ENCODE results near the gene TNFAIP1.
A peak's percentile ranks its signal among the peaks of the same experiment; 100 is the strongest.
"Not testable (repeated sequence)": the region's sequence is repeated elsewhere in the genome, so short reads cannot be mapped to it uniquely, and the experiment has no call there.

Gene TNFAIP1, protein sequence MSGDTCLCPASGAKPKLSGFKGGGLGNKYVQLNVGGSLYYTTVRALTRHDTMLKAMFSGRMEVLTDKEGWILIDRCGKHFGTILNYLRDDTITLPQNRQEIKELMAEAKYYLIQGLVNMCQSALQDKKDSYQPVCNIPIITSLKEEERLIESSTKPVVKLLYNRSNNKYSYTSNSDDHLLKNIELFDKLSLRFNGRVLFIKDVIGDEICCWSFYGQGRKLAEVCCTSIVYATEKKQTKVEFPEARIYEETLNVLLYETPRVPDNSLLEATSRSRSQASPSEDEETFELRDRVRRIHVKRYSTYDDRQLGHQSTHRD

DNA sequence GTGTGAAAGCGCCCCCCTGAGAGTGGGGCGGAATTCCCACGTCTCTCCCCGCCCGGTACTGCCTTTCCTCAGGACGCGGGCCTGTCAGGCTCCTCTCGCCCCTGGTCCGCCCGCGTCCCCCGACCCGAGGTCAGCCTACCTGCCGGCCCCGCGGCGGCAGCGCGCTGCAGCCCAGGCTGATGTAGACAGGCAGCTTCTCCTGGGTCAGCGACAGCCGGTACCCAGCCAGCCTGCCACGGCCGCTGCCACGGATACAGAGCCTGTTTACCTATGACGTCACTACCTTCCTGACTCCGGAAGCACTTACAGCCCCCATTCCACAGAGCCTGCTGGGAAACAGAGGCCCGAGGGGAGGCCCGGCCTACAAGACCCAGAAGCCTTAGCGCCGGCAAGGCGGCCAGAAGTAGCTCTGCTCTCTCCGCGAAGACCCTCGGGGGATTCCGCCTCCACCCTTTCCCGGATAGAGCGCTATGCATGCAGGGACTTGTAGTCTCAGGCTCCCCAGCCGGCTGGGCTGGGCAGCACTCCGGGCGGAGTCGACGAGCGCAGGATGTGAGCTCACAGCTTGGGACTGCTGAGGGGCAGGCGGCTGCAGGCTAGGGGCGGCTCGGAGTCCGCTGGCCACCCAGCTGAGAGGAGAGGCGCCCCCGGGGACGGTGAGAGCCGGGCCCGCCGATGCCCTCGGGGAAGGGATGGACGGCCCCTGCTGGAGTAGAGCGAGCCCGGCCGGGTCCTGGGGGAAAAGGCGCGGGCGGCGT, at the start of gene TNFAIP1, which contains the start of gene IFT20:
Gene TNFAIP1 (plus strand): TSS at position 561 of the 758 bp plus-strand sequence. CDS start 3,761 bp downstream, outside the sequence.
Gene IFT20 (minus strand): TSS at position 272 of the 758 bp plus-strand sequence. CDS start 3,487 bp downstream, outside the sequence.
- peak; percentile 89 for DNase-seq

DNA sequence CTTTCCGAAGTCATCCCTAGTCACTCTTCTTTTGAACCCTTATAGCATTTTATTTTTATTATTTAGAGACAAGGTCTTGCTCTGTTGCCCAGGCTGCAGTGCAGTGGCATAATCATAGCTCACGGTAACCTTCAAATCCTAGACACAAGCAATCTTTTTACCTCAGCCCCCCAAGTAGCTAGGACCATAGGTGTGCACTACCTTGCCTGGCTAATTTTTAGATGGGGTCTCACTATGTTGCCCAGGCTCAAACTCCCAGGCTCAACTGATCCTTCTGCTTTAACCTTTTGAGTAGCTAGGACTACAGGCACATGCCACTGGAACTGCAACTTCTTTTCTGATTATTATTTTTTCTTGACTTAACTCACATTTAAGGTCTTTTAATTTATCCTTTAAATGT, 49.6 kb upstream of the TNFAIP1 start:
- DNase-seq: no peak

DNA sequence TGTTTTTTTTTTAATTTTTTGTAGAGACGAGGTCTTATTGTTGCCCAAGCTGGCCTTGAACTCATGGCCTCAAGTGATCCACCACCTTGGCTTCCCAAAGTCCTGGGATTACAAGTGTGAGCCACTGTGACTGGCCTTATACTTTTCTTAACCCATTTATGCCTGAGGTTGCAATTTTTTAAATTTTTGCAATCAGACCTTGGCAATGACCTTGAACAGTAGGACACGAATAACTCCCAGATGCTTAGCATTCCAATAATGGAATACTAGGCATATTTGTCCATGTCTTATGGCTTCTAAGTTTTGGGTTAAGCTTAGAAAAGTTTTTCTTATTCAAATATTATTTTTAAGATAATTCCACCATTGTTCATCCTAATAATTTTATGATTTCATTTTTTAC, 44.9 kb upstream of the TNFAIP1 start:
- no peak for DNase-seq

DNA sequence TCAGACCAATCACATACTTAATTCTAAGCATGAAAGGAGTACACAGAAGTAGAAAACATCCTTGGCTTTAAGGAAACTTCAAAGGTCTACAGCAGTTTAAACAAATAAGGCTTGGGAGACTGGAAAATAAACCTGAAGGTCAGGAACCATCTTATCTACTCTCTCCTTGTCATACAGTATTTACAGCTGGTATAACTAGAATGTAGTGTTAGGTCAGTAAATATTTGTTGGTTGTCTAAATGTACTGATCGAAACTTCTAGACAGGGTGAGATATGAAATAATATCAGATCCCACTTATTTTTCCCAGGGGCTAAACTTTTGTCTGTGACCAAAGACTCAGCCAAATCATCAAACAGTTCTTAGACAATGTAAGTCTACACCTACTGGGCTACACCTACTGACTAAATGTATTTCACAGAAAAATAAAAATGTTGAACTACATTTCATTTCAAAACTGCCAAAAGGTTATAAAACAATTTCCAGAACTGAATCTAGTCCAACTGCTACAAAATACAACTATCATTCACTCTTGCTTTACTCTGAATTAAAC, 43.7 kb upstream of the TNFAIP1 start:
- no peak for DNase-seq

DNA sequence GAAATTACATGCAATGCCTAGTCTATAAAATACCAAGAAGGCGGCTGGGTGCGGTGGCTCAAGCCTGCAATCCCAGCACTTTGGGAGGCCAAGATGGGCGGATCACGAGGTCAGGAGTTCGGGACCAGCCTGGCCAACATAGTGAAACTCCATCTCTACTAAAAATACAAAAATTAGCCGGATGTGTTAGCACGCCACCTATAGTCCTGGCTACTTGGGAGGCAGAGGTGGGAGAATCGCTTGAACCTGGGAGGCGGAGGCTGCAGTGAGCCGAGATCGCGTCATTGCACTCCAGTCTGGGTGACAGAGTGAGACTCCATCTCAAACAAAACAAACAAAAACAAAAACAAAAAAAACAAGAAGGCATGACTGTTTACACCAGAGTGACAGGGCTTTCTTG, 42.7 kb upstream of the TNFAIP1 start:
- DNase-seq: not testable (repeated sequence)

DNA sequence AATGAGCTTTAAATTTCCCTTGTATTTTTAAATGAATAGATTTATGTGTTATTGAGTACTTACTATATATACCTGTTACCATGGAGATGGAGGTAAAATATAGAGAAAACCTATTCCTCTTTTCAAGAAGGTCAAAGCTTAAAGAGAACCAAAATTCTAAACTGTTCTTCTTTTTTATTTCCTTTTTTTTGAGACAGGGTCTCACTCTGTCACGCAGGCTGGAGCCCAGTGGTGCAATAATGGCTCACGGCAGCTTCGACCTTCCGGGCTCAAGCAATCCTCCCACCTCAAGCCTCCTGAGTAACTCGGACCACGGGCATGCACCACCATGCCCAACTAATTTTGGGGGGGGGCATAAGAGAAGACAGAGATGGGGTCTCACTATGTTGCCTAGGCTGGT, 41.6 kb upstream of the TNFAIP1 start:
- no peak for DNase-seq

DNA sequence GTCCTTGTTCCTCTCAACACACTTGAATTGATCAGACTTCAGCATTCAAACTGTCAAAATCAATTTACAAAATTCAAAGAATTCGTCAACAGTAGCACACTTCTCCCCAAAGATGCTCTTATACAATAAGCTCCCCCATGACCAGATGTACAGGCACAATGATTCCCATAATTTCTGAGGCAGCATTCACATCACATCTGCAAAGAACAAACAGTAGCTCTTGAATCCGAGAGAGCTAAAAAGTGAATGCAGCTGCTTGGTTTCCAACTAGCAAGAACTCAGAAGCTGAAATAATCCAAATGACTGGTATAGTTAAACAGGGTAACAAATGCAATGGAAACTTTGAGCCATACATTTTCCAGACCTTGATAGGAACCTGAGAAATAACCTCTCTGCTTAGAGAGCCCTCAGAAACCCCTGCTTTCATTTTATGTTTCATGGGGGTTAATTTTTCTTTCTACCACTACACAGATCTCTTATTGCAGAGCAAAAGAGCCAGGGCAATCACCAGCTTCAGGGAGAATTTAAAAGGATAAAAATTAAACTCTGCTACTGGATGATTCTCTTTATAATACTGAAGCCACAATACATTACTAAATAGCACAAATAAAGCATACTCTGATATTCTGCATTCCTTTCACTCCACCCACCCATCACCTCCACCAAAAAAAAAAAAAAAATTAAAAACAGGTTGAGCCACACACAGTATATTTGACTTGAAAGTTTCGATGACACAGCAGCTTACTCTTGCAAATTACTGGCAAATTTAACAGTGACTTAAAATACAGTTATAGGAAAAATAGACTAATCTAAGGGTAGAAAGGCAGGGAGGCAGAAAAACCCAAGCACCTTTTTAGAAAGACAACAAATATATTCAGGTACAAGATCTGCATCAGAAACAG, 39.6 kb upstream of the TNFAIP1 start:
- no peak for DNase-seq

DNA sequence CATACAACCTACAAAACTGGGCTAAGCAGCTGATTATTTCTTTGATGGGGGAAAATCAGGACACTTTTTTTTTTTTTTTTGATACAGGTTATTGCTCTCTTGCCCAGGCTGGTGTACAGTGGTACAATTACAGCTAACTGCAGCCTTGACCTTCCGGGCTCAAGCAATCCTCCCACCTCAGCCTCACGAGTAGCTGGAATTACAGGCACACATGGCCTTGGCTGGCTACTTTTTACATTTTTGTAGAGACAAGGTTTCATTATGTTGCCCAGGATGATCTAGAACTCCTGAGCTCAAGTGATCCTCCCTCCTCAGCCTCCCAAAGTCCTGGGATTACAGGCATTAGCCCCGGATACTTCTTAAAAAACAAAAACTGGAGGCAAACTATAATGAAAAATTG, 37.1 kb upstream of the TNFAIP1 start:
- DNase-seq: no peak

DNA sequence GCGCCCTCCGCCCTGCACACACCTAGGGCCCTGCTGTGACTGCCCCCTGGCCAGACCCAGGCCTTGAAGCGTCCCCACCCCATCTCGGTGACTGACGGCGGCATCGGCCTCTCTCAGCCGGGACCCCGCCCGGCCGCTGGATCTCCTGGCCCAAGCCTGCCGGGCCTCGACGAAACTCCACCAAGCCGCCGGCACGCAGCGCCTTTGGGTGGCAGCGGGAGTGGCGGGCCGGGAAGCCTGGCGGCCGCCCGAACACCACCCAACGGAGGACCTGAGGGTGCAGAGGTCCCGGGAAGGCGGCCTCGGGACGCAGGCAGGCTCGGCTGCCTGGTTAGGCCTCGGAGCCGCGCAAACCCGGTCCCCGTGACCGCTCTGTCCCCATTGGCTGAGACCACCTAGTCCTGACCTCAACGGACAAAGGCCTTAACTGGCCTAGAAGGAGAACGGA, 28.6 kb upstream of the TNFAIP1 start:
- DNase-seq: no peak

DNA sequence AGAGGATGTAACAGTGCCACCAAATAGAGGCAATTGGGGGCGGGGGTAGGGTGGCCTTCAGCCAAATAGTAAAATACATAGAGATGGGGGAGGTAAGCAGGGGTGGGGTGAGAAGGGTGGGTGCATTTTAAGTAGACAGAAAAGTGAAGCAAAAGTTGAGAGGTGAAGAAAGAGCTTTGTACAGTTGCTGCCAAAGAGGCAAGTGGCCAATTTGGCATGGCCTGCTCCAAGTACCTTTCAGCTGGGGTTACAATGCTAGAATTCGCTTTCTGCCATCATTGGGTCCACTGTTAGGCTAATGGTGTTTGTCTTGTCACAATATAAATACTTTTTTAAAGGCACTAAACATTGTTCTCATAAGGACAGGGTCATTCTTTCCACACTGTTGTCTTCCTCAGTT, 21.7 kb upstream of the TNFAIP1 start:
- no peak for DNase-seq

DNA sequence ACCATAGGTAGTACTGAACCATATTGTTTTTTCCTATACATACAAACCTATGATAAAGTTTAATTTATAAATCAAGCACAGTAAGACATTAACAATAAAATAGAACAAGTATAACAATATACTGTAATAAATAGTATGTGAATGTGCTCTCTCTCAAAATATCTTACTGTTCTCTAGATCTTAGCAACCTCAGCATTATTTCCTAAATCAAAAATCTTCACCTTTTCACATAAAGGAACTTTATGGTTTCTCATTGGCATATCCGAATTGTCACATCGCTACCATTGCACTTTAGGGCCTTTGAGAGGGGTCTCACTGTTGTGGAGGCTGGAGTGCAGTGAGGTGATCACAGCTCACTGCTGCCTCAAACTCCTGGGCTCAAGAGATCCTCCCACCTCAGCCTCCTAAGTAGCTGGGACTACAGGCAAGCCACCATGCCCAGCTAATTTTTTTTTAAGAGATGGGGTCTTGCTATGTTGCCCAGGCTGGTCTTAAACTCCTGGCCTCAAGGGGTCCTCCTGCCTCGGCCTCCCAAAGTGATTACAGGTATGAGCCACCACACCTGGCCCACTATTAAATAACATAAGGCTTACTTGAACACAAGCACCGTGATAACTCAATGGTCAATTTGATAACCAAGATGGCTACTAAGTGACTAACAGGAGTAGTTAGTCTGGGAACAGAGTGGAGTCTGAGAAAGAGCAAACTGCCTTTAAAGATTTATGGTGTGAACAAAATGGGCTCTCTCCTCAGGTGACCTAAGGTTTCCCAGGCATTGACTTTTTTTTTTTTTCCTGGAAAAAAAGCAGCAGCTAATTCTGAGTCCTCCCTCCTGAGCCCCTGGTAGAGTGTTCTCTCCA, 19.5 kb upstream of the TNFAIP1 start:
- no peak for DNase-seq

DNA sequence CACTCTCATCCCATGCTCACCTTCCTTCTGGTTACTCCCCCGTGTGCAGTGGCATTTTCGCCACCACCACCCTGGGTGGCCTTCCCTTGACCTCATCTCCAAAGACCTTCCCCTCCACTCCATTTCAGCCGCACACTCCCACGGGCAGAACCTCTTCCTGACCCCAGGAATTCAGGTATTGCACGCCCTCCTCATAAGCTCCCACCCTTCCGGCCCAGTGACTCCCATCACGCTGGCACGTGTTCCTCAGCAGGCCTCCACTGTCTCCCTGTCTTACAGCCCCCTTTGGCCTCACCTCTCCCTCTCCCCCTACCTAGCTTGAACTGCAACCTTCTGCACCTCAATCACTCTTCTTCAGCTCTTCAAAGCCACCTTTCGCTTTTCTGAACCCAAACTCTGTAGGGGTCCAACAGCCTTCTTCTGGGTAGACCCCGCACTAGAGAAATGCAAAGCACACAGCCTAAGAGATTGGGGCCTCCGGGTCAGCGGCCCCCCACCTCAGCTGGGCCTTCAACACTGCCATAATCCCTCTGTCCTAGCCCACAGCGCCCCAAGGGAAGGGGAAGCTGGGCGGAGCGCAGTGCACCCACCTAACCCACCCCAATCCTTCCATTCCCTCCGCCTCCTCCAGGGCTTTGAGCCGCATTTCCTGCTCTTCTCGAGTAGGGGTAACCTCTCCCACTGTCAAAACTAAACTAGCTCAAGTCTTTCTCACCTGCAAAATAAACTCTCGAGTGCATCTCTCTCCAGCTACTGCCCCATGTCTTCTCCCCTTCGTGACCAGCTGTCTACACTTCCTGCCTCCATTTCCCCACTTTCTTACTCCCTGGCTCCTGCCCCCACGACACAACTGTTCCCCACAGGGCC, 18.2 kb upstream of the TNFAIP1 start:
- no peak for DNase-seq

DNA sequence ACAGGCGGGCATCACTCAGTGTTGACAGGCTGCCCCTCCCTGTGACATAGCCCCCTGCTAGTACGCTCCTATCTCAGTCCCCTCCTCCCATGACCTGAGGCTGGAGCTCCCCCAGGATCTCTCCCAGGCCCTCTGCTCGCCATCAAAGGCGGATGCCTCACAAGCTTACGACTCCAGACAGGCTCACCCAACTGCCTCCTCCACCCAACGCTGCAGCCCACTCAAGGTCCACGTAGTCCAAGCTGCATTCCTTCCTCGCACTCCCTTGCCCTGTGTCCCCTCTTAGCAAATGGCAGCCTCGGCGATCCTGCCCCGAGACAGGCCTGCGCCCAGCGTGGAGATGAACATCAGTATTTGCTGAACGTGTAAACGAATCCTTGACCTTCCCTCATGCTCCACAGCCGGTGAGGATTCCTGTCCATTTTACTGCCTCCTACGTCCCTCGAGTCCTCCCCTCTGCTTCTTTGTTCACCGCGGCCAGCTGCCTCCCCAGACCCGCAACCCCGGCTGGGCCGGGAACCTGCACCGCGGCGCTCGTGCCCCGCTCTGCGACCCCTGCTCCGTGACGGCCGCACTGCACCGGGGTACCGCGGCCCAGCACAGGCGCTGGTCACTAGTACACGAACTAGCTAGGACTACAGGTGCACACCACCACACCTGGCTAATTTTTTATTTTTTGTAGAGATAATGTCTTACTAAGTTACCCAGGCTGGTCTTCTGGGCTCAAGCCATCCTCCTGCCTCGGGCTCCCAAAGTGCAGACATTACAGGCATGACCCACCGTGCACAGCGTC, 17.4 kb upstream of the TNFAIP1 start:
- DNase-seq: no peak

DNA sequence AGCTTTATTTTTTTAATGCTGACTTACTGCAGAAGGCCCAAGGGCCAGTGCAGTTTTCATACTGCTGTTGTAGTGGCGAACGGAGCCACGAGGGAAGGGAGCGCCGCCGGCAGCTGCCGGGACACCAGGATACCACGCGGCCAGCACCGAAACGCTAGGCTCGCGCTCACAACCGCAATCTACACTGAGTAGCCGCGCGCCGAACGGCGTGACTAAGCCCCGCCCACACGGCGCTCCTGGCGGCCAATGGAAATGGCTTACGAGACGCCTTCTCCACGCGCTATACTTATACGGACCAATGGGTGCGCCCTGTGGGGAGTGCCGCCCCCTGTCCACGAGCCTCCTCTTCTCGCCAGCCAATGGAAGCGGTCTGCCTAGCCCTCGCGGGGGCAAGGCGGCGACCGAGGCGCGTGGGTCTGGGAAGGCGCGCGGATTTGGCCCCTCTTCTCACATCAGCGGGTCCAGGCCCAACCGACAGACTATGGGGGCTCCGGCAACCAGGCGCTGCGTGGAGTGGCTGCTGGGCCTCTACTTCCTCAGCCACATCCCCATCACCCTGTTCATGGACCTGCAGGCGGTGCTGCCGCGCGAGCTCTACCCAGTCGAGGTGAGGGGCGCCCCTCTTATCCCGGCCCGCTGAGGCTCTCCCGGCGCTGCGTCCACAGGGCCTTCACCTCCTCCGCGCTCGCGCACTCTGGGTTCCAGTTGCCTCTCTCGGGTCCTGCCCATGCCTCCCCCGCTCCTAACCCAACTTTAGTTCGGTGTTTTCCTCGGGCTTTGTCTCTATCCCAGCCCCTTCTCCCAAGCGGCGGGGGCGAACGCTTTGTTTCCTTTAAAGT, 16.6 kb upstream of the TNFAIP1 start, which contains the start of gene TMEM97:
Gene TMEM97 (plus strand): TSS at position 442 of the 839 bp plus-strand sequence. CDS start 40 bp downstream, at position 482.
- peak; percentile 70 for DNase-seq

DNA sequence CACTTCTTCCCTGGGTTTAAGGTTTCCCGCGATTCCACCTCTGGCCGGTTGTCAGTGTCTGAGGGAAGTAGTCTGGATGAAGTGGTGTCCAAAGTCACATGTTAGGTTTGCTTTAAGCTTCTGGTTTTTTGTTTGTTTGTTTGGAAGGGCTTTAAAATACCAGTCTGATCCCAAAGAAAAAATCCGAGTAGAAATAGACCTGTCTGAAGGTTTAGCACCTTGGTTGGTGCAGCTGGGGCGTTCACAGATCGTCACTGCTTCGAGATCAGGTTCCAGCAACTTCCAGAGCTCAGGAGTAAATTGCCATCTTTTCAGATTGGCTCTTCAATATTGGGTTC, 16.0 kb upstream of the TNFAIP1 start:
- DNase-seq: no peak

DNA sequence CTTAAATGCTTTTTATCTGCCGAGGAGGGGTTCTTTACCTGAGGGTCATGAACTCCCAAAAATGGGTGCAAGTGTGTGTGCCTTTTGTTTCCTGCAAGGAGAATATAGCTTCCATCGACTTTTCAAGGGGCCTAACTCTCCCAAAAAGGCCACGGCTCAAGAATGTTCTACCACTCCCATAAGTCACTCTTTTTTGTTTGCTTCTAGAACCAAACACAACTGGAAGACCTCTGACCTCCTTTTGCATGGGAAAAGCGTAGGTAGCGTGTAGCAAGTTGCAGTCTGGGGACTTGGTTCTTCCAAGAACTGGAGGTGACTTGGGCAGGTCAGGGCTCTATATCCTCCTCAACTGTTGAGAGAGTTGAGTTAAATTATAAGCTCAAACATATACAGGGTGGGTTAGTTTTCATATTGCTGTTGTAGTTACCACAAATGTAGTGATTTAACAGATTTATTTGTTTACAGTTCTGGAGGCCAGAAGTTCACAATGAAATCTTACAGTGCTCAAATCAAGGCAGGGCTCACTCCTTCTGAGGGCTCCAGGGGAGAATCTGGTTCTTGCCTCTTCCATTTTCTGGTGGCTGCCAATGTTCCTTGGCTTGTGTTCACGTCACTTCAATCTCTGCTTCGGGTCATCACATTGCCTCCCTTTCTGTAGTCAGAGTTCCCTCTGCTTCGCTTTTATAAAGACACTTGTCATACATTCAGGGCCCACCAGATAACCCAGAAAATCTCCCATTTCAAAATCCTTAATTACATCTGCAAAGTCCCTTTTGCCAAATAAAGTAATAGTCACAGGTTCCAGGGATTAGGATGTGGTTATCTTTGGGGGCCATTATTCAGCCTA, 15.1 kb upstream of the TNFAIP1 start:
- no peak for DNase-seq

DNA sequence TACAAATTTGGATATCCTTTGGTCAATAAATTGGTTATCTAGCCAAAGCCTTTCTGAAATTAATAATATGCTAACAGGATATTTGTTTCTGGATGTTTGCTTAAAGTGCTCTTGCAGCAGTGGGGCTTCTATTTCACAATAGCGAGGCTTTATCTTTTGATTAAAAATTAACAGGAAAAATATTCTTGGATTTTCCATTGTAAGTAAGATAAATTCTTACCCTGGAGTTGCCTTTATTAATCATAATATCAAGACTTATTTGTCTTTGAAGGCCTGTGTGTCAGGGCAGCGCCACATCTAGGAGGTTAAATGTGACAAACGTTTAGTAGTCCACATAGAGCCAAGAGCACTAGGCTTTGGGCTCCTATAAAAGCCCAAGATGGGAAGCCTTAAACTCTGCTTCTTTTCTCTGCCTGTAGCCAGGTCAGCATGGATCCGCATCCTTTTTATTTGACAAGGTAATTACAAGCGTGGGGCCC, 11.3 kb upstream of the TNFAIP1 start:
- no peak for DNase-seq

DNA sequence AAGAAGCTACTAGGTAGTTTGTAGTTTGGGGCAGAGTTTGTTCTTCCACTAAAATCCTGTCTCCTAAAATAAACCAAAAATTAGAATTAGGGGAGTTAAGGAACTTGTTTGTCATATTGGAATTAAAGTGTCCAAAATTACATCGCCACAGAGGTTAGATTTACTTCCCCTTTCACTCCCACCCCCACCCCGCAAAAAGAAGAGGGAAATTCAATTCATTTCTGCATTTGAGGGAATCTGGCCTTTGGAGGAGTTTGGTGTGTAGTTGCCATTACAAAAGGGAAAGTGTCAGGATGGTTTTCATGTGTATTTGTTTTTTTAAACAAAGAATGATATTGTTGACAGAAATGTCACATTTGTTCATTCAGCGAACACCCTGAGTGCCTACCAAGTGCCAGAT, 10.8 kb upstream of the TNFAIP1 start:
- DNase-seq: no peak

All from NCI-H2081 treated with DMSO at 0.1 percent for 48 hours (cell line).